Osteocyte (in vitro differentiated cells): ENCODE results near the gene BRINP2. TPM values are rescaled to one million over a fixed set of nuclear protein-coding genes. Genes with fewer than 3 reads are reported as not detected.

Experiments
- DNase-seq: peaks from one replicate; pipeline ENCODE4 v3.0.0; 2021; ENCODE audit warnings: mixed read lengths; ENCODE audit not compliant: unreplicated experiment; ENCODE audit errors: extremely low spot score
- H3K27ac Mint-ChIP-seq: one replicate; pipeline ENCODE4 v1.8.0; 2021; ENCODE audit warnings: mild to moderate bottlenecking, mixed read lengths; ENCODE audit not compliant: unreplicated experiment
- H3K27me3 Mint-ChIP-seq: one replicate; pipeline ENCODE4 v1.8.0; 2021; ENCODE audit warnings: mixed read lengths; ENCODE audit not compliant: unreplicated experiment
- H3K36me3 Mint-ChIP-seq: one replicate; pipeline ENCODE4 v1.8.0; 2021; ENCODE audit warnings: mixed read lengths; ENCODE audit not compliant: unreplicated experiment
- H3K4me1 Mint-ChIP-seq: one replicate; pipeline ENCODE4 v1.8.0; 2021; ENCODE audit warnings: mixed read lengths; ENCODE audit not compliant: unreplicated experiment
- H3K4me3 Mint-ChIP-seq: one replicate; pipeline ENCODE4 v1.8.0; 2021; ENCODE audit warnings: mild to moderate bottlenecking, moderate library complexity, mixed read lengths; ENCODE audit not compliant: unreplicated experiment
- H3K9me3 Mint-ChIP-seq: one replicate; pipeline ENCODE4 v1.8.0; 2021; ENCODE audit warnings: mixed read lengths; ENCODE audit not compliant: unreplicated experiment
- CTCF ChIP-seq: fragments of 200-600 bp; sonication (generic); IDR thresholded peaks from 2 replicates; pipeline ENCODE4 v1.5.0; 2021; ENCODE audit warnings: antibody characterized with exemption, mild to moderate bottlenecking, moderate library complexity
- total RNA-seq: library from RNA; stranded (reverse); gene quantifications from 2 replicates; pipeline ENCODE4 v1.2.1, GENCODE V29; 2021

BRINP2 gene
- total RNA-seq, 1 donor from 2014 or later, result not detected

- Mint-ChIP-seq H3K36me3 (no peaks in the 10 kb centered on the region), H3K27me3 (peaks cover 2% of the 10 kb centered on the region), H3K4me1 (no peaks in the 10 kb centered on the region), H3K4me3 (no peak overlapping the region), H3K27ac (no peak overlapping the region), H3K9me3 (no peaks in the 10 kb centered on the region)
- no peak for TF ChIP-seq CTCF
- no peak for DNase-seq
Observed at GRCh38 chr1:177305040-177306018, 134.6 kb downstream of the BRINP2 start.

GRCh38 chr1:177306019-177306415 is 135.3 kb downstream of the BRINP2 start:
- DNase-seq, result no peak
- Mint-ChIP-seq H3K27ac (no peak overlapping the region), H3K27me3 (peaks cover 2% of the 10 kb centered on the region)

GRCh38 chr1:177306981-177307380 is 136.2 kb downstream of the BRINP2 start:
- no peaks in the 10 kb centered on the region for H3K4me1 Mint-ChIP-seq
- DNase-seq, result no peak
- TF ChIP-seq CTCF, result no peak
- H3K27me3 Mint-ChIP-seq, result peaks cover 2% of the 10 kb centered on the region
- no peaks in the 10 kb centered on the region for H3K36me3 Mint-ChIP-seq
- no peak overlapping the region for H3K4me3 Mint-ChIP-seq
- H3K9me3 Mint-ChIP-seq, result no peaks in the 10 kb centered on the region
- no peak overlapping the region for H3K27ac Mint-ChIP-seq

More at GRCh38 chr1:177306019-177306415, 135.3 kb downstream of the BRINP2 start:
- Mint-ChIP-seq H3K9me3 (no peaks in the 10 kb centered on the region), H3K4me1 (no peaks in the 10 kb centered on the region), H3K4me3 (no peak overlapping the region), H3K36me3 (no peaks in the 10 kb centered on the region)
- no peak for TF ChIP-seq CTCF

GRCh38 chr1:177307771-177308170 is 137.0 kb downstream of the BRINP2 start:
- Mint-ChIP-seq H3K4me3 (no peak overlapping the region), H3K27me3 (peaks cover 2% of the 10 kb centered on the region), H3K4me1 (no peaks in the 10 kb centered on the region), H3K9me3 (peaks cover 3% of the 10 kb centered on the region), H3K36me3 (no peaks in the 10 kb centered on the region), H3K27ac (no peak overlapping the region)
- TF ChIP-seq CTCF, result no peak
- no peak for DNase-seq

GRCh38 chr1:177309880-177310279 is 139.1 kb downstream of the BRINP2 start:
- DNase-seq, result no peak
- no peaks in the 10 kb centered on the region for H3K36me3 Mint-ChIP-seq
- no peaks in the 10 kb centered on the region for H3K27me3 Mint-ChIP-seq
- H3K27ac Mint-ChIP-seq, result no peak overlapping the region
- no peak overlapping the region for H3K4me3 Mint-ChIP-seq
- no peak for TF ChIP-seq CTCF
- no peaks in the 10 kb centered on the region for H3K4me1 Mint-ChIP-seq
- H3K9me3 Mint-ChIP-seq, result peaks cover 3% of the 10 kb centered on the region
